Measurements from ENCODE around the gene KLHL22.

DNA sequence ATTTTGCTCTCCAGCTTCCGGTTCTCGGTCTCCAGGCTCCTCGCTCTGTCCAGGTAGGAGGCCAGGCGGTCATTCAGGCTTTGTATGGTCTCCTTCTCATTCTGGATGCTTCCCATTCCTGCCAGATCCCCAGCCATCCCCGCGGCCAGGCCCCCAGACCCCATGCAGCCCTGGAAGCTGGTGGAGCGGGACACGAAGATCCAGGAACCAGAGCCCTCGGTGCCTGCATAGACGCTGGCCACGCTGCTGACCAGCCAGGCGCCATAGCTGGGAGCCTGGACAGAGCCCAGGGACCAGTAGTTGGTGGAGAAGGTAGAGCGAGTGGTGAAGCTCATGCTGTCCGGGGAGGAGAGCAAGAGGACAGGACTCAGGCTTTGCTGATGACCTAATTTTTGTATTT lies 11.8 kb downstream of the KLHL22 start:
- TF ChIP-seq, protein P1, sequence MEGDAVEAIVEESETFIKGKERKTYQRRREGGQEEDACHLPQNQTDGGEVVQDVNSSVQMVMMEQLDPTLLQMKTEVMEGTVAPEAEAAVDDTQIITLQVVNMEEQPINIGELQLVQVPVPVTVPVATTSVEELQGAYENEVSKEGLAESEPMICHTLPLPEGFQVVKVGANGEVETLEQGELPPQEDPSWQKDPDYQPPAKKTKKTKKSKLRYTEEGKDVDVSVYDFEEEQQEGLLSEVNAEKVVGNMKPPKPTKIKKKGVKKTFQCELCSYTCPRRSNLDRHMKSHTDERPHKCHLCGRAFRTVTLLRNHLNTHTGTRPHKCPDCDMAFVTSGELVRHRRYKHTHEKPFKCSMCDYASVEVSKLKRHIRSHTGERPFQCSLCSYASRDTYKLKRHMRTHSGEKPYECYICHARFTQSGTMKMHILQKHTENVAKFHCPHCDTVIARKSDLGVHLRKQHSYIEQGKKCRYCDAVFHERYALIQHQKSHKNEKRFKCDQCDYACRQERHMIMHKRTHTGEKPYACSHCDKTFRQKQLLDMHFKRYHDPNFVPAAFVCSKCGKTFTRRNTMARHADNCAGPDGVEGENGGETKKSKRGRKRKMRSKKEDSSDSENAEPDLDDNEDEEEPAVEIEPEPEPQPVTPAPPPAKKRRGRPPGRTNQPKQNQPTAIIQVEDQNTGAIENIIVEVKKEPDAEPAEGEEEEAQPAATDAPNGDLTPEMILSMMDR (IDR thresholded peaks at IDR 0.05): no peak
- TF ChIP-seq POLR2A (IDR thresholded peaks at IDR 0.05): no peak
